Inflammatory macrophage treated with lipopolysaccharide for 4 hours (primary cell): ENCODE measurements around the gene EIF3K.

Experiments used
- DNase-seq: peaks from one replicate; pipeline ENCODE4 v3.0.0-alpha.2; 2020

Gene EIF3K

GRCh38 chr19:38650911-38651584 lies 32.1 kb downstream of the EIF3K start:
- peak; percentile 49 for DNase-seq

- peak; percentile 59 for DNase-seq
Measured at GRCh38 chr19:38653028-38653571, 34.1 kb downstream of the EIF3K start.

DNA sequence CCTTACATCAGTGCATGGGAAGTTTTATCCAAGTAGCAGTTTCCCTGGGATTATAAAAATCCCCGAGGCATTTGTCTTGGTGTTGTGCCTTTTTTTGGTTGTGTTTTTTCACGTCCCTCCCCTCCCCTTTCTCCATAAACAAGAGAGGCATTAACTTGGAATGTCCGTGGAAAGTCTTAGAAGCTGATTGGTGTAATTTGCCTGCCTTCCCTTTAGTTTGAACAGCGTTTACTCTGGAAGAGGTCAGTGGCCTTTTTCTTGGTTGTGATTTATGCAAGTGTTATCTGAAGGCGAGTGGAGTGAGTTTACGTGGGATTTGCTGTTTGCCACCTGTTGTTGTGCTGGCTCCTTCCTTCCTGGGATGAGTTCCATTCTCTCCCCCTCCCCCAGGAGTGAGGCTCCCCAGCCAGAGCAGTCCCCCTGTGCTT lies 35.7 kb downstream of the EIF3K start:
- no peak for DNase-seq

GRCh38 chr19:38655148-38655824 lies 36.3 kb downstream of the EIF3K start:
- DNase-seq, result no peak

GRCh38 chr19:38656171-38656981 lies 37.4 kb downstream of the EIF3K start:
- DNase-seq, result peak; percentile 73

DNA sequence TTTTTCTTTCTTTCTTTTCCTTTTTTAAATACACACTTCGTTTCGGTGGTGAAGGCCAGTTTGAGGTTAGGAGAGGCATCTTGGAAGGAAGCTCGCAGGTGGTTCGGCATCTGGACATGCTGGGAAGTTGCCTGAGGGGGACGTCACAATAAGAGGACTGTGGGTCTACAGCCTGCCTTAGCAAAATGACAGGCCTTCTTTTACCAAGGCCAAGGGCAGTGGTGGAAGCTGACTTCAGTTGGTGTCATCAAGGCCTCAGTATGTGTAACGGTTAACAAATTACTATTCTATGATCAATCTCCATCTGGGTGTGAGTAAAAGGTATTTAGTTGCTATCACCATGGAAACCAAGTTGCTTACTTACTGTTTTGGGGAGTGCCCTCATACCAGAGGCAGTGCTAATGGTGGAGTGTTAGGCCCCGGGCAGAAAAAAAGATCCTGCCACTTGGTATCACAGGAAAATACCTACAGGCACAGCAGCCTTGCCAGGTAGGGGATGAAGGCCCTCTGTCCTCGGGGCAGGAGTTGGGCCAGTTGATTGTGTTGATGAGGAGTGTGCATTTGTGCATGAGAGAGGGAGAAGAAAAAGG lies 38.7 kb downstream of the EIF3K start:
- no peak for DNase-seq

GRCh38 chr19:38658462-38659306 lies 39.7 kb downstream of the EIF3K start:
- DNase-seq, result no peak

GRCh38 chr19:38660724-38661123 lies 41.7 kb downstream of the EIF3K start:
- DNase-seq, result no peak

DNA sequence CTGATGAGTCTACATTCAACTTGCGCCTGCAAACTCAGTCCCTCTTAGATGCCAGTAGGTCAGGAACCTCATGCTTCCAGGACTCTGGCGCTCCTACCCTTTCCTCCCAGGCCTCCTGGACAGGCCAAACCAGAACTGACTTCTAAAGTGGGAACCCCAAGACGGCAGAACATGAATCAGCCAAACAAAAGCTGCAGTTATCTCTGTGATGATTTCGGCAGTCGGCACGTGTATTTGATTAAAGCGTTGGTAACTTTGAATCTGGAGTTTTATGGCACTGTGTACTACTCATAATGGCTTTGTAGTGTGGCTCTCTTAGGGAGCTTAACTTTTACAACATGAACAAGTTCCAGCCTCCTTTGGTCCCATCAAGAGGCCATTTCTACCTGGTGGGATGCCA lies 42.1 kb downstream of the EIF3K start:
- DNase-seq, result no peak

DNA sequence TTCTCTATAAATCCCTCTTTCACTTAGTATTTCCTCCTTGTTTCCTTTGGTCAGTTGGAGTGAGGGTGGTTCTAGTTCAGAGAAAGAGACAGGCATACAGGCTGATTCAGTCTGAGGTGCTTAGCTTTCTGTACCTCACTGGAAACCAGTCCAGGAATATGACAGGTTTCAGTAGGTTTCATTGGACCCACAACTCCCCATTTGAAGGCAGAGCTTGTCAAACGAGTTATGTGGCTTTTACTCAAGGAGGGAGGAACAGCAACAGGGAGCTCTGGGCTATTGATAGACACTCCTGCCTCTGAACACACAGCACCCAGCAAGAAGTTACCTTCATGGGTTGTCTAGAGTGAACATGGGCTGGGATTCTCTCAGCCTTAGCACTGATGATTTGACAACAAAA lies 43.0 kb downstream of the EIF3K start:
- DNase-seq, result no peak

GRCh38 chr19:38662537-38663155 lies 43.7 kb downstream of the EIF3K start:
- no peak for DNase-seq

DNA sequence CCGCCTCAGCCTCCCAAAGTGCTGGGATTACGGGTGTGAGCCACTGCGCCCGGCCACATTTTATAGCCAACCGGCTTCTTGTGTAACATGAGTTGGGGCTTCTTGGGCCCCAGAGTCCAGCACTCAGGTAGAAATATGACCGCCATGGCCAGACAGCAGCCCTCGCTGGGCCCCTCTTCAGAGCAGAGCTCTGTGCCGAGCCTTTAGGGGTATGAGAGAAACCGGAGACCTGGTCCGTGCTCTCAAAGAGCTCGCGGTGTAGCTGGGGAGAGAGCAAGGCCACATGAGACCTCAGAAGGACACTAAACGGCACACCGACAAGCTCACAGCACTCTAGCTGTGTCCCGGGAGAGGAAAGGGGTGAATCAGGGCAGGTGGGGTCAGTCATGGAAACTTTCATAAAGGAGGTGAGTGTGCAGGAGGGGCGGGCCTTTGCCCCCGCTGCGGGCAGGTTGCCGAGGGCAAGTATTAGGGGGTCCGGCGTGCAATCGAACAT lies 44.2 kb downstream of the EIF3K start:
- no peak for DNase-seq

- DNase-seq, result no peak
Measured at GRCh38 chr19:38663957-38664502, 45.0 kb downstream of the EIF3K start.

GRCh38 chr19:38664503-38665211 lies 45.7 kb downstream of the EIF3K start:
- DNase-seq, result no peak

GRCh38 chr19:38665219-38665931 lies 46.4 kb downstream of the EIF3K start:
- DNase-seq, result no peak

GRCh38 chr19:38665950-38666662 lies 47.1 kb downstream of the EIF3K start:
- DNase-seq, result no peak

DNA sequence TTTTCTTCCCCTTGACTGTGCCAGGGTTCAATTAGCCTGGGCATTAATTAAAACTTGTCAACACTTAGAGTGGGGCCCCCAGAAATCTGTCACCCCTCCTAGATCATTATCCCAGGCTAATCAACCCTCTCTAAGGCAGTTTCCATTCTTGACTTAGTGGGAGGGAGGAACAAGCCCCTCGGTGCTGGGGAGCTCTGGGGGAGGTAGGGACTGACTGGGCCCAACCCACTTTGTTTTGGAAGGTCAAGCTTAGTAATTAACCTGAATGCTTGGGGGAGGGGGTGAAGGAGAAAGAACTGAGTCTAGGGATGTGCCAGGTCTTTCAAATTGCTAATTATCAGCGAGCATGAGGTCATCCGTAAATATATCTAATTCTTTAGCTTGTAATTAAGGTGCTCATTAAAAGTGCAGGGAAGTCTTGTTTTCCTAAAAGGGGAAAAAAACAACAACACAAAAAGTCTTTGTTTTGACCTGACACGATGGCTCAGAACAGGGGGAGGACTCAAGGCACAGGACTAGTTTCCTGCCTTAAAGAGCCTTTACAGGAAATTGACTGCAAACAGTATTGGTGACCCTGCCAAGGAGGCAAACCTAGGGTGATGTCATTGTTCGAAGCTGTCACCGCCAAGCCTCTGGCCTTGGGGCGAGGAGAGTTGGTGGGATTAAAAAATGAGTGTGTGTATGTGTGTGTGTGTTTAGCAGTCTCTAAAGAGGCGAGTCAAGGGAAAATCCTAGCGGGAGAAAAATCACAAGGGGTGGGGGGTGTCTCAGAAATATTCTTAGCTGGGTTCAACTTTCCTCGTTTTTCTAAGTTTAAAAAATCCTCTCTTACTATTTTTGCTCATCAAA lies 47.9 kb downstream of the EIF3K start:
- DNase-seq, result peak; percentile 48

- peak; percentile 50 for DNase-seq
Measured at GRCh38 chr19:38667661-38668171, 48.7 kb downstream of the EIF3K start.
